ENCODE measurements around the gene GREM1.

Gene GREM1

DNA sequence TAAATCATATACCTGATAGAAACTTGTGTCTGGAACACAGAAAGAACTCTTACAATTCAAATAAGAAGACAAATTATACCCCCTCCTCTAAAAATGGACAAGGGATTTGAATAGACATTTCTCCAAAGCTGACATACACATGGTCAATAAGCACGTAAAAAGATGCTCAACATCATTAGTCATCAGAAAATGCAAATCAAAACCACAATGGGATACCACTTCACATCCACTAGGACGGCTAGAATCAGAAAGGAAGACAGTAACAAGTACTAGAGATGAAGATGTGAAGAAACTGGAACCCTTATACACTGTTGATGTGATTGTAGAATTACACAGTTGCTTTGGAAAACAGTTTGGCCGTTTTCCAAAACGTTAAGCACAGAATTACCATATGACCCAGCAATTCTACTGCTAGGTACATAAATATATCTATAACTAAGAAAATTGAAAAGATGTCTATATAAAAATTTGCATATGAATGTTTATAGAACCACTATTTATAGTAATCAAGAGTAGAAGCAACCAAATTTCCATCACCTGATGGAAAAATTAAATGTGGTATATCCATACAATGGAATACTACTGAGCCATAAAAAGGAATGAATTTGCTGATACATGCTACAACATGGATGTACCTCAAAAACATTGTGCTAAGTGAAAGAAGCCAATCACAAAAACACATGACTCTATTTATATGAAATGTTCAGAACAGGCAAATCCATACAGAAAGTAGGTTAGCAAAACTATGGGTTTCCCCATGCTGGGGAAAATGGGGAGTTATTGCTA is 60.8 kb downstream of the GREM1 start:
- no peak overlapping the region for H3K4me3 ChIP-seq (ENCODE audit: low read depth, low read length)

GRCh38 chr15:32781781-32782180 is 64.0 kb downstream of the GREM1 start:
- H3K4me3 ChIP-seq (ENCODE audit: low read depth, low read length): no peak overlapping the region

- no peak overlapping the region for H3K4me3 ChIP-seq (ENCODE audit: low read depth, low read length)
Observed at GRCh38 chr15:32784581-32784980, 66.8 kb downstream of the GREM1 start.

GRCh38 chr15:32786906-32787305 is 69.1 kb downstream of the GREM1 start:
- H3K4me3 ChIP-seq (ENCODE audit: low read depth, low read length): no peak overlapping the region

DNA sequence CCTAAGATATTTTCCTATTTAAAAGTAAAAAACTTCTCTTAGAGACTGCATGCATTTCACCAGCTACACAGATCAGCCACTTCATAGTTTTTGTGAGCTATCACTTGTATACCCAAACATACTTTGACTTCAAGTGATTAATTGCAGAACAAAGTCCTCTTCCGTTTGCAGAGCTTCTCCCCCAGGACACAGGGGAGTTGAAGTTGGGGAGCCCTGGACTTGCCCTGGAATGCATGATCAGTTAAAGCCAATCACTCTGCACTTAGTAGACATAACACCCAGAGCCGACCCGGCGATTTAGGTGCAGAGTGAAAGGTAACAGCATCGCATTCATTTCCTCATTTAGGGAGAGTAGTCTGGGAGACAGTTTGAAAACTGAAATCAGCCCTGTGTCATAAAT is 70.1 kb downstream of the GREM1 start:
- H3K4me3 ChIP-seq (ENCODE audit: low read depth, low read length): no peak overlapping the region

- no peak overlapping the region for H3K4me3 ChIP-seq (ENCODE audit: low read depth, low read length)
Observed at GRCh38 chr15:32790352-32790999, 72.7 kb downstream of the GREM1 start.

GRCh38 chr15:32792436-32792835 is 74.6 kb downstream of the GREM1 start:
- H3K4me3 ChIP-seq (ENCODE audit: low read depth, low read length): no peak overlapping the region
